ENCODE data around the gene PRRT3. TPM values are rescaled to one million over a fixed set of nuclear protein-coding genes. Genes with fewer than 3 reads are reported as not detected.

PRRT3 gene
- total and polyA plus RNA-seq, 2 of the 8 experiments (the other 6 are each of a cell fraction or from before 2014, with no cell fraction given) = 9.0 to 9.2 TPM

GRCh38 chr3:9946112-9947024 lies 5.8 kb downstream of the PRRT3 start (continued):
- TF ChIP-seq NANOG (IDR thresholded peaks at IDR 0.05; ENCODE audit: insufficient read depth, low read depth, low read length, poor library complexity, severe bottlenecking) (no peak), SIRT6 (IDR thresholded peaks at IDR 0.05; ENCODE audit: low read length) (no peak), CBX5 (IDR thresholded peaks at IDR 0.05; ENCODE audit: low read depth, low read length) (no peak), CHD2 (IDR thresholded peaks at IDR 0.05; ENCODE audit: low read length) (0 out of 2 replicates have a peak, but pooled peaks have one; percentile 4), RXRA (IDR thresholded peaks at IDR 0.05; ENCODE audit: insufficient read depth, low read depth, low read length) (no peak), BACH1 (IDR thresholded peaks at IDR 0.05; ENCODE audit: low read length) (peak; percentile 93), BCL11A (IDR thresholded peaks at IDR 0.05; ENCODE audit: low read depth in 2 of 2, low read length in 2 of 2) (no peak), POLR2A (IDR thresholded peaks at IDR 0.05; ENCODE audit: control extremely low read depth in 1 of 2, low read depth in 2 of 2, low read length in 2 of 2) (peak in 1 of 2 experiments; percentile 69; a peak in 2 of 3 replicates), CTBP2 (IDR thresholded peaks at IDR 0.05; ENCODE audit: borderline replicate concordance, insufficient read depth, insufficient read length, low read length) (peak; percentile 10), POLR2AphosphoS5 (IDR thresholded peaks at IDR 0.05; ENCODE audit: low read depth, low read length) (peak; percentile 67; the same call in 1 of the 2 replicates), E2F6 (IDR thresholded peaks at IDR 0.05) (peak; percentile 22), POU5F1 (IDR thresholded peaks at IDR 0.05; ENCODE audit: low read depth, low read length) (no peak), PHF8 (conservative IDR thresholded peaks at IDR 0.05; ENCODE audit: low read depth, low read length) (no peak), HDAC2 (IDR thresholded peaks at IDR 0.05; ENCODE audit: borderline replicate concordance in 1 of 2, low read depth in 2 of 2, low read length in 2 of 2) (no peak; a peak in 1 of 4 replicates), TBP (IDR thresholded peaks at IDR 0.05; ENCODE audit: low read depth, low read length) (no peak; the same call in 1 of the 2 replicates), TAF1 (IDR thresholded peaks at IDR 0.05; ENCODE audit: low read depth, low read length) (peak; percentile 47)

Data from H1 (cell line).